Activated CD4-positive, alpha-beta T cell treated with anti-CD3 and anti-CD28 coated beads for 4 hours (primary cell): ENCODE results near the gene ST6GALNAC3.
A peak's percentile ranks its signal among the peaks of the same experiment; 100 is the strongest.
"Not testable (repeated sequence)": the region's sequence is repeated elsewhere in the genome, so short reads cannot be mapped to it uniquely, and the experiment has no call there.

Experiments used
- DNase-seq, 2 donors: peaks; one replicate each; pipeline ENCODE4 v3.0.0-alpha.2; 2020

Gene ST6GALNAC3

GRCh38 chr1:76292418-76293184 lies 218.1 kb downstream of the ST6GALNAC3 start:
- DNase-seq: no peak

GRCh38 chr1:76293831-76294230 lies 219.3 kb downstream of the ST6GALNAC3 start:
- no peak for DNase-seq

- DNase-seq: no peak
Observed at GRCh38 chr1:76294482-76295194, 220.1 kb downstream of the ST6GALNAC3 start.

GRCh38 chr1:76298399-76298798 lies 223.9 kb downstream of the ST6GALNAC3 start:
- DNase-seq: no peak

GRCh38 chr1:76299036-76299435 lies 224.5 kb downstream of the ST6GALNAC3 start:
- no peak for DNase-seq

- DNase-seq: no peak
Observed at GRCh38 chr1:76300556-76300955, 226.0 kb downstream of the ST6GALNAC3 start.

- DNase-seq: no peak
Observed at GRCh38 chr1:76302711-76303339, 228.3 kb downstream of the ST6GALNAC3 start.

- DNase-seq: no peak
Observed at GRCh38 chr1:76303340-76303717, 228.8 kb downstream of the ST6GALNAC3 start.

- DNase-seq: no peak
Observed at GRCh38 chr1:76313304-76313703, 238.8 kb downstream of the ST6GALNAC3 start.

GRCh38 chr1:76314730-76315129 lies 240.2 kb downstream of the ST6GALNAC3 start:
- no peak for DNase-seq

- DNase-seq: no peak
Observed at GRCh38 chr1:76317299-76317900, 242.9 kb downstream of the ST6GALNAC3 start.

- peak; percentile 13 to 35 for DNase-seq
Observed at GRCh38 chr1:76330991-76331603, 256.6 kb downstream of the ST6GALNAC3 start.

GRCh38 chr1:76335882-76336281 lies 261.3 kb downstream of the ST6GALNAC3 start:
- DNase-seq: no peak

- no peak for DNase-seq
Observed at GRCh38 chr1:76336931-76337371, 262.4 kb downstream of the ST6GALNAC3 start.

- no peak for DNase-seq
Observed at GRCh38 chr1:76337542-76338219, 263.1 kb downstream of the ST6GALNAC3 start.

- no peak for DNase-seq
Observed at GRCh38 chr1:76340056-76340455, 265.5 kb downstream of the ST6GALNAC3 start.

GRCh38 chr1:76341816-76342215 lies 267.3 kb downstream of the ST6GALNAC3 start:
- not testable (repeated sequence) for DNase-seq

GRCh38 chr1:76343356-76343755 lies 268.8 kb downstream of the ST6GALNAC3 start:
- no peak for DNase-seq

- no peak for DNase-seq
Observed at GRCh38 chr1:76351655-76352054, 277.1 kb downstream of the ST6GALNAC3 start.

GRCh38 chr1:76352741-76353435 lies 278.3 kb downstream of the ST6GALNAC3 start:
- DNase-seq: no peak

- no peak for DNase-seq
Observed at GRCh38 chr1:76354236-76354635, 279.7 kb downstream of the ST6GALNAC3 start.

GRCh38 chr1:76366726-76367125 lies 292.2 kb downstream of the ST6GALNAC3 start:
- no peak for DNase-seq
